Limb (tissue), 2 donors: ENCODE data around the gene CHN1.
A peak's percentile ranks its signal among the peaks of the same experiment; 100 is the strongest.

Experiments
- DNase-seq, 2 donors: peaks; one replicate each; pipeline ENCODE4 v3.0.0-alpha.2; 2016; ENCODE audit errors: extremely low spot score in 2 of 2

Gene CHN1

GRCh38 chr2:175004980-175005732 is at the start of gene CHN1:
Gene CHN1 (minus strand): TSS chr2:175005381. CDS start chr2:175004912, 469 bp downstream.
- DNase-seq: peak; percentile 55 to 89

- no peak for DNase-seq
Measured at GRCh38 chr2:175054340-175054739, 49.2 kb upstream of the CHN1 start.

GRCh38 chr2:175049661-175050060 is 44.5 kb upstream of the CHN1 start:
- DNase-seq: no peak

- no peak for DNase-seq
Measured at GRCh38 chr2:175048275-175048674, 43.1 kb upstream of the CHN1 start.

- DNase-seq: no peak
Measured at GRCh38 chr2:175039490-175039889, 34.3 kb upstream of the CHN1 start.

- no peak for DNase-seq
Measured at GRCh38 chr2:175039031-175039430, 33.9 kb upstream of the CHN1 start.

GRCh38 chr2:175037941-175038340 is 32.8 kb upstream of the CHN1 start:
- DNase-seq: no peak

GRCh38 chr2:175036582-175037018 is 31.4 kb upstream of the CHN1 start:
- DNase-seq: peak in 1 of 2 donors; percentile 23

GRCh38 chr2:175035806-175036205 is 30.6 kb upstream of the CHN1 start:
- DNase-seq: no peak

GRCh38 chr2:175034716-175035115 is 29.5 kb upstream of the CHN1 start:
- DNase-seq: no peak

GRCh38 chr2:175030380-175031271 is 25.4 kb upstream of the CHN1 start:
- DNase-seq: peak in 1 of 2 donors; percentile 59

- no peak for DNase-seq
Measured at GRCh38 chr2:175027755-175028154, 22.6 kb upstream of the CHN1 start.

- DNase-seq: no peak
Measured at GRCh38 chr2:175026385-175026784, 21.2 kb upstream of the CHN1 start.

GRCh38 chr2:175025946-175026345 is 20.8 kb upstream of the CHN1 start:
- no peak for DNase-seq

GRCh38 chr2:175025233-175025632 is 20.1 kb upstream of the CHN1 start:
- DNase-seq: no peak

- DNase-seq: no peak
Measured at GRCh38 chr2:175022923-175023322, 17.7 kb upstream of the CHN1 start.

- no peak for DNase-seq
Measured at GRCh38 chr2:175019566-175020327, 14.6 kb upstream of the CHN1 start.

- no peak for DNase-seq
Measured at GRCh38 chr2:175017618-175018414, 12.6 kb upstream of the CHN1 start.

- DNase-seq: no peak
Measured at GRCh38 chr2:175015340-175015739, 10.2 kb upstream of the CHN1 start.

- DNase-seq: no peak
Measured at GRCh38 chr2:175012516-175012915, 7.3 kb upstream of the CHN1 start.

GRCh38 chr2:175011505-175011904 is 6.3 kb upstream of the CHN1 start:
- no peak for DNase-seq
